DND-41 (cell line): Measurements from ENCODE around the gene TYSND1.

Experiments used
- CTCF ChIP-seq: IDR thresholded peaks from 2 replicates; pipeline ENCODE4 v1.5.1; 2012; ENCODE audit warnings: borderline replicate concordance, low read length, moderate library complexity, mild to moderate bottlenecking; ENCODE audit not compliant: poor library complexity, severe bottlenecking; ENCODE audit errors: extremely low read depth
- EZH2 ChIP-seq: IDR thresholded peaks from 3 replicates; pipeline ENCODE4 v1.6.1; 2012; ENCODE audit warnings: borderline replicate concordance, low read depth, mild to moderate bottlenecking, moderate library complexity, low read length, inconsistent platforms; ENCODE audit not compliant: severe bottlenecking

GRCh38 chr10:70131560-70131937 lies 15.0 kb downstream of the TYSND1 start:
- TF ChIP-seq CTCF (no peak), EZH2 (no peak)
